GM18507 (cell line): ENCODE results near the gene SYCE1.
"Not testable (repeated sequence)": the region's sequence is repeated elsewhere in the genome, so short reads cannot be mapped to it uniquely, and the experiment has no call there.

Experiments used
- DNase-seq: peaks from one replicate; pipeline ENCODE4 v3.0.0; 2011; ENCODE audit warnings: low read depth; ENCODE audit not compliant: insufficient read length; ENCODE audit errors: extremely low spot score
- FAIRE-seq: peaks from 2 replicates; lab custom pipeline; 2011; peaks lifted over from hg19 to GRCh38; lab: Jason Lieb, UNC

SYCE1 gene, protein sequence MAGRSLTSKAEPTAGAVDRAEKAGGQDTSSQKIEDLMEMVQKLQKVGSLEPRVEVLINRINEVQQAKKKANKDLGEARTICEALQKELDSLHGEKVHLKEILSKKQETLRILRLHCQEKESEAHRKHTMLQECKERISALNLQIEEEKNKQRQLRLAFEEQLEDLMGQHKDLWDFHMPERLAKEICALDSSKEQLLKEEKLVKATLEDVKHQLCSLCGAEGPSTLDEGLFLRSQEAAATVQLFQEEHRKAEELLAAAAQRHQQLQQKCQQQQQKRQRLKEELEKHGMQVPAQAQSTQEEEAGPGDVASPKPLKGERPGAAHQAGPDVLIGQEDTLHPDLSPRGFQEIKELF

DNA sequence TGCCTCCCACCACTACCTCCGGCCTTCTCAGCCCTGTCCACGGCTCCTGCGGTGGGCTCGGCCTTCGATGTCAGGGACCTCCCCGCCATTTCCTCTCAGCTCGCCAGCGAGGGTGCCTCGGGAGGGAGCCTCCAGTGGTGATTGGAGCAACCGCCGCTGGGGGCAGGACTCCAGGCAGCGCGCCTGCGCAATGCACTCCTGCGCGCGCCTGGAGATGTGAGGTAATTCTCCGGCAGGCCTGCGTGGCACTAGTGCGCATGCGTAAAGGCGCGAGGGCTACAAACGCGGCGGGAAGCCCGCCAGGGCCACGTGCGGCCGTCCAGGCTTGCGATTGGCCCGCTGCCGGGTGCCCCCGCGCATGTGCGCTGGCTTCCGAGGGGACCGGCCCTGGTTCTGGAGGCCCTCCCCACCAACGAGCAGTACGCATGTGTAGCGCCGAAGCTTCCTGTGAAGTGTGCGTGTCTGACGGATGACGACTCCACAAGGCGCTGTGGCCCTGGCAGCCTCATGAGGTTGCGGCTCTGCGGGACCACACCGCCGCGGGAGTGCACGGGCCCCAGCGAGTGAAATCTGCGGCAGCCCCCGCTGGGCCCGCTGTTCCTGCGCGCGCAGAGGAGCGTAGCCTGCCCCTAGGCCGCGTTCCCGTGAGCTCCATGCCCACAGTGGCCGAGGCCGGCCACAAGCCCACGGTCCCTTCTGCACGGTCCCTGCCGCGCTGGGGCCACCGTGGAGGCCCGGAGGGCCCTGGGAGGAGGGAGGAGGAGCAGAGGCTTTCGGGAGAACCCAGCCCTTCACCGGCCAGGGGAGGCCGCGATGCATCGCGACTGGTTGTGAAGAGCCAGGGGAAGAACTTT lies at the start of gene SYCE1:
Gene SYCE1, minus strand, starts transcription at position 143 of the 854 bp plus-strand sequence. Its CDS starts 54 bp downstream, at position 89.
- FAIRE-seq (no peak), DNase-seq (no peak)

DNA sequence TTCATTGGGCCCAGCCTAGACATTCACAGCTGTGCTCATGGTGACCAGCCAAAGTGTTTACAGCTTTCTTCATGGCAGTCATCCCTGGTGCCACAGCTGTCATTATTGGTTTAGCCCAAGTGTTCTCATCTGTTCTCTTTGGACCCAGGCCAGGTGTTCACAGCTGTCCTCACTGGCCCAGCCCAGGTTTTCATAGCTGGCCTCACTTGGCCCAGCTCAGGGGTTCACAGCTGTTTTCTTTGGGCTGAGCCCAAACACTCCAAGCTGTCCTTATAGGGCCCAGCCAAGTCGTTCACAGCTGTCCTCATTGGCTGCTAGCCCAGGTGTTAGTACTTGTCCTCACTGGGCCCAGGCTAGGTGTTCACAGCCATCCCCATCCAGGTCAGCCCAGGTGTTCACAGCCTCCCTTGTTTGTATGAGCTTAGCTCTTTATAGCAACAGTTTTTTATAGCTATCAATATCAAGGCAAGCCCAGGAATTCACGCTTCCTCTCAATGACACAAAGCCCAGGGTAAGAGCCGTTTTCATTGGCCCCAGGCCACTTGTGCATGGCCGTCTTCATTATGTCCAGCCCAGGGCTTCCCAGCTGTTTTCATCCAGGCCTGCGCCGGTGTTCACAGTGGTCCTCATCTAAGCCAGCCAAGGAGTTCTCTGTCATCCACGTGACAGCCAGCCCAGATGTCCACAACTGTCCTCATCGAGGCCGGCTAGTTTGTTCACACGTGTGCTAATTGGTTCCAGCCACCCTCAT lies 49.6 kb upstream of the SYCE1 start:
- FAIRE-seq (no peak), DNase-seq (no peak)

DNA sequence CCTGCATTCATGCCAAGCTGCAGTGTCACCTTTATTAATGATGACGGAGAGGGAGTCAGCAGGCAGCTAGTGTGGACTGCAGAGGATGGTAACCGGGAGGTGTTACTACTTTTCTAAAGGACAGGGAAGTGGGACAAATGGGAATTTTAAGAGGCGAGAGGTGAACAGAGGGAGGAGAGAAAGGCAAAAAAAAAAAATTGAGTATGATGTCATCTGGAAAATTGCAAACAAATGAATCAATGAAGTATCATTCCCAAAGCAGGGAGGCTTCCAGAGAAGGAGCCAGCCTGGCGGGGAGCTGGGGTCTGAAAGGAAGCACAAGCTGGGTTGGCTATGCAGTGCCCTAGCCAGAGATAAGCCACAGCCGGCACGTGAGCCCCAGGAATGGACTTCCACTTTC lies 48.3 kb upstream of the SYCE1 start:
- DNase-seq (no peak), FAIRE-seq (no peak)

DNA sequence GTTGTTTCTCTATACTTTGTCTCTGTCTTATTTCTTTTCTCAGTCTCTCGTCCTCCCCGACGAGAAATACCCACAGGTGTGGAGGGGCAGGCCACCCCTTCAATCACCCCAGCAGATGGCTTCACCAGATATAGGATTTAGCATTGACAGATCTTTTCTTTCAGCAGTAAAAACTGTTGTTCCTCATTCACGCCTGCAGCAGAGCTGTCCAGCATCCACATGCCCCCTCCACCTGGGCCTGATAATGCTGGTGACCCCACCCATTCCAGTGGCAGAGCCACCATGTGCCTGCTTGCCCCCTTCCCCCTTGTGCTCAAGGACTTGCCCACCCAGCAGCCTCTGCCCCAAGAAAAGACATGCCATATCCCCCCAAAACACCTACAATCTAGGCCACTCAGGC lies 45.7 kb upstream of the SYCE1 start:
- no peak for FAIRE-seq
- DNase-seq, result no peak

DNA sequence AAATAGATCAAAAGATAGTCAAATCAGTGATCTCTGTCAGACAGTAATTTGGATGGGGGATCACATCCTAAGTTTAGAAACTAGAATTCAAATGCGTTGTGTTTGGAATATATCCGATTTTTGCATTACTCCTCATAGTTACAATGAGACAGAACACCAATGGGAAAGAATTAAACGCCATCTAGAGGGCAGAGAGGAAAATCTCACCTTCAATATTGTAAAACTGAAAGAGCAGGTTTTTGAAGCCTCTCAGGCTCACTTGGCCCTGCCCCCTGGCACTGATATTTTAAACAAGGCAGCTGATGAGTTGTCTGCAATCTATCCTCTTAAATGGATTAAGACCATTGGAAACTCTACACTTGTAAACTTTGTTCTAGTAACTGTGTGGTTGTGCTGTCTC lies 43.5 kb upstream of the SYCE1 start:
- FAIRE-seq, result no peak
- no peak for DNase-seq

DNA sequence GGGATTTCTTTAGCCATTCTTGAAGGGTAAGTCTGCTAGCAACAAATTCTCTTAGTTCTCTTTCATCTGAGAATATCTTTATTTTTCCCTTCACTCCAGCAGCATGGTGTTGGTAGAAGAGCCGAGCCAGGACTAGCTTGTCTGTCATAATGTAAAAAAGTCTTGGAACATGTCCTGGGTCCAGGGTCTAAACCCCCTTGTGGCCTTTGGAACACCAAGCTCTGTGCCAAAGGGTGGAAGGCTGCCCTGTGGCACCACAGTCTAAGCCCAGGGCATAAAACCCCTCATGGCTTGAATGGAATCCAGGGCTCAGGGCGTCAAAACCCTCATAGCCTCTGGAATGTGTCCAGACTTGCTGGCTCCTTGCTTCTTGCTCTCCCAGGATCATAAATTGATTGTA lies 38.1 kb upstream of the SYCE1 start:
- not testable (repeated sequence) for DNase-seq, FAIRE-seq

DNA sequence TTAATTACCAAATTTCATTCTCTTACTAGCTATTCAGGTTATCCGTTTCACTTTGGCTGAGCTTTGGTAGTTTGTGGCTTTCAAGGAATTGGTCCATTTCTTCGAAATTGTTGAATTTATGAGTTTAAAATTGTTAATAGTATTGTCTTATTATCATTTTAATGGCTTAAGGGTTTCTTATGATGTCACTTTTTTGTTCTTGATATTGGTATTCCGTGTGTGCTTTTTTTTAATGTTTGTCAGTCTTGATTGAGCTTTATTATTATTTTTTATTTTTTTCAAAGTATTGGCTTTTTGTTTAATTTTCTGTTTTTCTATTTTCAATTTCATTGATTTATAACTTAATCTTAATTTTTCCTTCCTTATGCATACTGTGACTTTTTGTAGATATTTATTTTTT lies 35.3 kb upstream of the SYCE1 start:
- DNase-seq (no peak), FAIRE-seq (no peak)

DNA sequence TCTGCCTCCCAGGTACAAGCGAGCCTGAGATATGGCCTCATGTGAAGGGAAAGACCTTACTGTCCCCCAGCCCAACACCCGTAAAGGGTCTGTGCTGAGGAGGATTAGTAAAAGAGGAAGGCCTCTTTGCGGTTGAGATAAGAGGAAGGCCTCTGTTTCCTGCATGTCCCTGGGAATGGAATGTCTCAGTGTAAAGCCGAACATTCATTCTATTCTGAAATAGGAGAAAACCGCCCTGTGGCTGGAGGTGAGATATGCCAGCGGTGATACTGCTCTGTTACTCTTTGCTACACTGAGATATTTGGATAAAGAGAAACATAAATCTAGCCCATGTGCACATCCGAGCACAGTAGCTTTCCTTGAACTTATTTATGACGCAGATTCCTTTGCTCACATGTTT lies 34.5 kb upstream of the SYCE1 start:
- FAIRE-seq, DNase-seq: not testable (repeated sequence)

DNA sequence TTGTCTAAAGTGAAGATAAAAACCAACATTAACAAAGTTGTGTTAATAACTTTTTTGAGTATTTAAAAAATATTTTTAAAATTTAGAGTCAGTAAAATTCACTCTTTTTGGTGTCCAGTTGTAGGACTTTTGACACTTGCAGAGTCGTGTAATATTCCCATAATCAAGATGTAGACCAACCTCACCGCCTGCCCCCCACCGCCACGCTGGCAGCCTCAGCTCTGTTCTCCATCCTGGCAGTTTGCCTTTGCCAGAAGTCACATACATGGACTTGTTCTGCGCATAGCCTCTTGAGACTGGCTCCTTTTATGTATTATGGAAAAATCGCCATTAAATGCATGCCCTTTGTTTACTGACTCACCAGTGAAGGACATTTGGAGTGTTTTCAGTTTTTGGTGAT lies 27.3 kb upstream of the SYCE1 start:
- no peak for FAIRE-seq
- DNase-seq, result no peak

DNA sequence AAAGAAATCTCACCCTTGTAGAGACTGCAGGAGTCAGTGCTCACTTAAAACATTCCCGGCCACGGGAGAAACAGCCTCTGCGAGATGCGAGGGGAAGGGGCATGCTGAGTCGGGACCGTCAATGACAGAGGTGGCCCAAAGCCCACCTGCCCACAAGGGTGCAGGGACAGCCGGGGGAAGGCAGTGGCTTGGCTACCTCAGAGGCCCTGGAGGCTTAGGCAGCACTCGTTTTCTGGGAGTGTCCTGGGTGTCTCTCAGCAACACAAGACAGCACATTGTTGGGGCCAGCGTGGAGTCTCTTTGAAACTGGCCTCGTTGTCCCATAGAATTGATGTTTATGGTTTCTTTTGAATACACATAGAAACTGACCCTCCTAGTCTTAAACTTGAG lies 25.6 kb upstream of the SYCE1 start:
- no peak for DNase-seq
- no peak for FAIRE-seq

DNA sequence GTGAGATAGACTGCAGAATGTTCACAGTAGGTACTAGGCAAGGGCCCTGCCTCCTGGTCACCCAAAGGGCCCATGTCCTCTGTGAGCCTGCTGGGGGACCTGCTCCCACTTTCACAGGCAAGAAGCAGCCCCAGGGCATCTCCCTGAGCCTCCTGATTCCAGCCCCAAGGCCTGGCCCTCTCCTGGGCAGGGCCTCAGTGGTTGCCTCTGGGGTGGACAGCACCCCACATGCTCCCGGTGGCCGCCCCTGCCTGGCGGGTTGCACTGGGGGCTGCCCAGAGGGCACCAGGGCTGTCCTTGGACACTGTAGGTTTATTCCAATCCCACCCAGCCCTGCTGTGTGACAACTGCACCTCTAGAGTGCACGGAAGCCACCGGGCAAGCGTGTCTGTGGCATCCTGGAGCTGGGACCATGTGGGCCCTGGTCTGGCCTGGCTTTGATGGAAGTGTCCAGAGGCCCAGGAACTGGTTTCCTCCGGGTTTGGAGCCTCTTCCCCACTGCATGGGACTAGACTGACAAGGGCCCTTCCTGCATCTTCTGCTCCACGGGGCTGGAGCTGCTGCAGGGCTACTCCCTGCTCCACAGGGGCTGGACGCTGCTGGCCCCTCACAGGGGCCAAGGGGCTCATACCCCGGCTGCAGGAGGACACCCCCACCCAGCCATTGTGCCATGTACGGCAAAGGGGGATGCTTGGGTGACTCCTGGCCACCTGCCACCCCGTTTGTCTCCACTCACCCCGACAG lies 25.0 kb upstream of the SYCE1 start:
- FAIRE-seq, result no peak

DNA sequence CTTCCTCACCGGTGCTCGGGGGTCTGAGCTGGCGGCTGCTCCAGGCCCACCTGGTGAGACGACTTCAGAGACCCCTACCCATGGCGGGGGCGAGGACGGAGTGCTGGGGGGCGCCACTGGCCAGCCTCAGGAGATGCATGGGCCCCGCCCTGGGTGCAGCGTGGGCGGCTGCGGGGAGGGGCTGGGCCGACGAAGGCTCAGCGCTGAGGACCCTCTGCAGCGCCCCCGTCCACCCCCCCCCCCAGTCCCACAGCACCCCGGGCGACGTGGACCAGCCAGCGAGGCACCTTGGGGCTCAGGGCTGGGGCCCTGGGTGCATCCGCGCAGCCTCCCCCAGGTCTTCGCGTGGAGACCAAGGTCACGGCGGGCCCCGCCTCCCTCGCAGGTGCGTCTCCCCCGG lies 11.7 kb upstream of the SYCE1 start:
- not testable (repeated sequence) for FAIRE-seq, DNase-seq

More for the DNA sequence above, 25.0 kb upstream of the SYCE1 start:
- DNase-seq, result no peak

DNA sequence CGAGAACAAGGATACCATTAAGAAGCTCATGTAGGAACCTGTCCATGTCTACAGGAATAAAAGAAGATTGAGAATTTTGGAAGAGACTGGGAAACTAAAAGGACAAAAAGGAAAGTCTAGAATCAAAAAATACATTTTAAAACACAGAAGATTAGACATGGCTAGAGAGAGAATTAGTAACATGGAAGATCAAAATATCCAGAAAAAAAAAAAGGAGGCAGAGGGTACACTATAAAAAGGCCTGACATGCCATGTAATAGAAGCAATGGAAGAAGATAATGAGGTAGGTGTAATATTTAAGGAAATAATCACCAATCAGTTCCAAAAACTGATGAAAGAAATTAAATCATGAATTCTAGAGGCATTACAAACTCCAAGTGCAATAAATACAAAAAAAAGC lies 8.1 kb upstream of the SYCE1 start:
- not testable (repeated sequence) for FAIRE-seq

DNA sequence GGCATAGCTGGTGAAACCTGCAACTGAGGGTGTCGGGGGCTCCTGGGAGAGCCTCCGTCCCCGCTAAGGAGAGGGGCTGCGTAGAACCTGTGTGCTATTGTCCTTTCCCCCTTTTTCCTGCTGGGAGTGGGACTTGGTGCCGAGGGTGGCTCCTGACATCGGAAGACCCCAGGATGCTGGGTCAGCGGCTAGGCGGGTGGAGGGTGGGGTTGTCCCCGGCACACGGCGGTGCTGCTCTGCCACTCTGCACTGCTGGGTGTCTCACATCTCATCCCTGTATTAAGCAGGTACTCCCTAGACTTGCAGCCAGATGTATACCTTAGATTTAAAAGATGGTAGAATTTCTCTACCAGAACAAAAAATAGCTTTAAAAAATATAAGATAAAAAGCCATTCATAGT lies 6.7 kb upstream of the SYCE1 start:
- not testable (repeated sequence) for FAIRE-seq, DNase-seq

More for the DNA sequence above, 8.1 kb upstream of the SYCE1 start:
- DNase-seq, result not testable (repeated sequence)

DNA sequence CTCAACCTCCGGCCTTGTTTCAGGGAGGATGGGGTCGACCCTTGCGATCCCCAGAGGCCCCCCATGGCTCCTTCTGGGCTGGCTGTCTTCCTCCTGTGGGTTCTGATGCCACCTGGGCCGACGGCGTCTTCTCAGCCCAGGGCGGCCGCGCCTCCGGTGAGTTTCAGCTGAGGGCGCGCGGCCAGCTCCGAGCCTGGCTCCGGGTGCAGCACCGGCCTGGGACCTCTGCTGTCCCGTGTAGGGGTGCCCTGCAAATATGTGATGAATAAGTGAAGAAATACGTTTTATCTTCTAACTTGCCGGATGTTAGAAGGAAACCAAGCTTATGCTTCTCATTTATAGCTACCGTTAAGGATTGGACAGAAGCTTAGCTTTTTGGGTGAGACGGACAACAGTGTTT lies 4.4 kb upstream of the SYCE1 start:
- not testable (repeated sequence) for FAIRE-seq, DNase-seq

DNA sequence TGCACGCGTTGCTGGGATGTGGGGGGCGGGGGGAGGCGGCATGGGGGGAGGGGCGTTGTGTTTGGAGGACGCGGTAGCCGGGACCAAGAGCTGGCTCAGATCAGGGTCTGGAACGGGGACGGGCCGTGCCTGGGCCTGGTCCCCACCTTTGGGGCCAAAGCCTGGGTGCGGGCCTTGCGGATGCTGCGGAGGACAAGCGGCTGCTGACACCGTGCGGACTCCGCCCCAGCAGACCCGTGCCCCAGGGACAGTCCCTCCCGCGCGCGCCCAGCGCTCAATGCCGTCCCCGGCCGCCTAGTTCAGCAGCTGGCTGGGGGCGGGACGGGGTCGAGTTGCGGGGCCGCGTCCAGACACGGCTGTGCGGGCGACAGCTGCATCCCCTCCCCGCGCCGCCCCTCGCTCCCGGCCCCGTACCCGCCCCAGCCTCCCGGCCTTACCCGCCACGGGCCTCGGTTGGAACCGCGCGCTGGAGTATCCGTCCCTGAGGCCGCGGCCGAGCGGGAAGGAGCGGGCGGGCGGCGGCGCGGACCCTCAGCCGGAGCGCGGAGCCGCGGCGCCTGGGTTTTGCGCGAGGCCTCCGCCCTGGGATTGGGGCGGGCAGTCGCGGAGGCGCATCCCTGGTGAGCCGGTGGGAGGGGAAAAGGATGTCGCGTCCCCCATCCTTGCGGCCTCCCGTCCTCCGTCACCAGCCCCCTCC lies 3.6 kb upstream of the SYCE1 start:
- not testable (repeated sequence) for DNase-seq, FAIRE-seq

DNA sequence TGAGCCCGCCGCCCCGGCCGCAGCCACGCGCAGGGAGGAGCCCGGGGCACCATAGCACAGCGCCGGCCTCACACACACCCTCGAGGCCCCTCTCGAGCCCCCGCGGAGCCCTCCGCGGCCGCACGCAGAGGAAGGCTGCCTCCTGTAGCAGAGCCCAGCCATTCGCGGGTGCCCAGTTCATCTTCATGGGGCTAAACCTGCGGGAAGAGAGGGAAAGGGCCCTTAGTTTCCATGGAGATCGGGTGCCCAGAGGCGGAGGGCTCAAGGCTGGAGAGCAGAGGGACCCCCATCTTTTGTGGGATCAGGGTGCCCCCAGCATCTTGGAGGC lies 2.9 kb upstream of the SYCE1 start:
- no peak for DNase-seq
- no peak for FAIRE-seq

DNA sequence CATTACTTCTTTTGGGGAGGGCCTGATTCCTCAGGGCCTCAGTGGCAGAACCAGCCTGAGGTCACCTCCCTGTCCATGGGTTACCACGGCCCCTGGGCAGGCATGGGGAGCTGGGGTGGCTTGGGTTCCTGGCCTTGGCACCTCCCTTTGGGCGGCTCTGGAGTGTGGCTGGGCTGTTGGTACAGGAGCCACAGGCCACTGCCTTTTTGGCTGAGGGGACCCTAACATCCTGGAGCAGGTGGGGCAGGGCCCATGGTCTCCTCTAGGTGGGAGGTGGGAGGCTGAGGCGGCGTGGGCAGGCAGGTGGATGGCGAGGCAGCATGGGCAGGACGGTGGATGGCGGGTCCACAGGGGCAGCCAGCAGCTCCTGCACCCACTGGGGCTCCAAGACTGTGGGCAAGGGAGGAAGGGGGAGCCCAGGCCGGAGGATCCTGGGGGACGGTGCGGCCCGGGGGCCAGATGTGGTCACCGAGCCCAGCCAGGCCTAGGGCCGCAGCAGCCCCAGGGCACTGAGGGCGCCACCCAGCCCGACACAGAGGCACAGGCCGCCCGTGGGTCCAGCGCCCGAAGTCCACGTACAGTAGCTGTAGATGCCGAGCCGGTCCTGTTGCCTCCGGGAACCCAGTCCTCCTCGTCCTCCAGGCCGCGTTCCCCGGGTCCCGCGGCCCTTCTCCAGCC lies 2.4 kb upstream of the SYCE1 start:
- DNase-seq, result no peak
- FAIRE-seq, result no peak
